ENCODE data around the gene PKD1L1.

- TF ChIP-seq CTCF (IDR thresholded peaks at IDR 0.05; ENCODE audit: low read depth, low read length), result no peak
- TF ChIP-seq MAX (IDR thresholded peaks at IDR 0.05; ENCODE audit: low read depth, low read length), result no peak
- no peak for TF ChIP-seq POLR2A (IDR thresholded peaks at IDR 0.05; ENCODE audit: extremely low read depth, insufficient read length)
- no peak for TF ChIP-seq MYC (IDR thresholded peaks at IDR 0.05; ENCODE audit: low read depth, low read length)
Measured at GRCh38 chr7:47832105-47832715, 116.1 kb downstream of the PKD1L1 start.

All from NB4 (cell line).